ENCODE data around the gene TM4SF5.
A peak's percentile ranks its signal among the peaks of the same experiment; 100 is the strongest.

Gene TM4SF5

DNA sequence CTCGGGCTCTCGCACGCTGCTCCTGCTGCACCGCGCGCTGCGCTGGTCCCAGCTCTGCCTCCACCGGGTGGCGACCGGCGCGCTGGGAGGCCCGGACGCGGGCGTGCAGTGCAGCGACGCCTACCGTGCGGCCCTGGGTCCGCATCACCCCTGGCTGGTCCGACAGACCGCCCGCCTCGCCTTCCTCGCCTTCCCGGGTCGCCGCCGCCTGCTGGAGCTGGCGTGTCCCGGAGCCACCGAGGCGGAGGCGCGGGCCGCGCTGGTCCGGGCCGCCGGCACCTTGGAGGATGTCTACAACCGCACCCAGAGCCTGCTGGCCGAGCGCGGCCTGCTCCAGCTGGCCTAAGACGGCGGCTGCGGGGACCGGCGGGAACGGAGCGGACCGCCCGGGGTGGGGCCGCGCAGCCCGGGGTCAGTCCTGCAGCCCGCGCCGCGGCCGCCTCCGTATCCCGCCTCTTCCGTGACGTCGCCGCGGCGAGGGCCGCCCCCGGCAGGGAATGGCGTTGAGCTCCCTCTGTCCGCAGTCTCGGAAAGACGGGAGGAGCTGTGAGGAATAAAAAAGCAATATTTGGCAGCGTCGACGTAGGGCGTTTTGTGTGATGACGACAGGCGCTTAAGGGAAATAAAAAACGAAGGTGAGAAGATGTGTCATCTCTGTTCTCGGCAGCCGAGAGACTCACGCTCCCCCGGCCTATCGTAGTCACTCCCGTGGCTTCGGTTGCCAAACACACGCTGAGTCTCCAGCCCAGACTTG lies 18.4 kb downstream of the TM4SF5 start:
- TF ChIP-seq SPI1 (IDR thresholded peaks at IDR 0.05; ENCODE audit: borderline replicate concordance, low read depth): no peak
- TF ChIP-seq POLR2AphosphoS5 (IDR thresholded peaks at IDR 0.05; ENCODE audit: low read depth): peak; percentile 19; the same call in 1 of the 2 replicates
- peak; percentile 71 to 74 for DNase-seq (ENCODE audit: low read depth in 1 of 2, low spot score in 1 of 2)
- H3K27ac ChIP-seq (replicated peaks): no peak overlapping the region
- peak overlapping the region; percentile 42 for H3K4me3 ChIP-seq (replicated peaks; ENCODE audit: insufficient read depth, low read length)
- H3K27me3 ChIP-seq (ENCODE audit: insufficient read depth, poor library complexity, severe bottlenecking): peaks cover 13% of the 10 kb centered on the region

- DNase-seq (ENCODE audit: low read depth in 1 of 2, low spot score in 1 of 2): no peak
- TF ChIP-seq SPI1 (IDR thresholded peaks at IDR 0.05; ENCODE audit: borderline replicate concordance, low read depth) (no peak), CTCF (IDR thresholded peaks at IDR 0.05; ENCODE audit: insufficient read depth, low read length) (no peak), GABPA (IDR thresholded peaks at IDR 0.05; ENCODE audit: low read depth) (no peak), POLR2AphosphoS5 (IDR thresholded peaks at IDR 0.05; ENCODE audit: low read depth) (no peak)
- TF ChIP-seq, protein P1, sequence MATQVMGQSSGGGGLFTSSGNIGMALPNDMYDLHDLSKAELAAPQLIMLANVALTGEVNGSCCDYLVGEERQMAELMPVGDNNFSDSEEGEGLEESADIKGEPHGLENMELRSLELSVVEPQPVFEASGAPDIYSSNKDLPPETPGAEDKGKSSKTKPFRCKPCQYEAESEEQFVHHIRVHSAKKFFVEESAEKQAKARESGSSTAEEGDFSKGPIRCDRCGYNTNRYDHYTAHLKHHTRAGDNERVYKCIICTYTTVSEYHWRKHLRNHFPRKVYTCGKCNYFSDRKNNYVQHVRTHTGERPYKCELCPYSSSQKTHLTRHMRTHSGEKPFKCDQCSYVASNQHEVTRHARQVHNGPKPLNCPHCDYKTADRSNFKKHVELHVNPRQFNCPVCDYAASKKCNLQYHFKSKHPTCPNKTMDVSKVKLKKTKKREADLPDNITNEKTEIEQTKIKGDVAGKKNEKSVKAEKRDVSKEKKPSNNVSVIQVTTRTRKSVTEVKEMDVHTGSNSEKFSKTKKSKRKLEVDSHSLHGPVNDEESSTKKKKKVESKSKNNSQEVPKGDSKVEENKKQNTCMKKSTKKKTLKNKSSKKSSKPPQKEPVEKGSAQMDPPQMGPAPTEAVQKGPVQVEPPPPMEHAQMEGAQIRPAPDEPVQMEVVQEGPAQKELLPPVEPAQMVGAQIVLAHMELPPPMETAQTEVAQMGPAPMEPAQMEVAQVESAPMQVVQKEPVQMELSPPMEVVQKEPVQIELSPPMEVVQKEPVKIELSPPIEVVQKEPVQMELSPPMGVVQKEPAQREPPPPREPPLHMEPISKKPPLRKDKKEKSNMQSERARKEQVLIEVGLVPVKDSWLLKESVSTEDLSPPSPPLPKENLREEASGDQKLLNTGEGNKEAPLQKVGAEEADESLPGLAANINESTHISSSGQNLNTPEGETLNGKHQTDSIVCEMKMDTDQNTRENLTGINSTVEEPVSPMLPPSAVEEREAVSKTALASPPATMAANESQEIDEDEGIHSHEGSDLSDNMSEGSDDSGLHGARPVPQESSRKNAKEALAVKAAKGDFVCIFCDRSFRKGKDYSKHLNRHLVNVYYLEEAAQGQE (IDR thresholded peaks at IDR 0.05; ENCODE audit: insufficient replicate concordance, low read depth): no peak
These were observed 19.0 kb downstream of the TM4SF5 start for GRCh38 chr17:4790705-4791088.

GRCh38 chr17:4795168-4795567 lies 23.5 kb downstream of the TM4SF5 start:
- TF ChIP-seq, protein P1 (IDR thresholded peaks at IDR 0.05; ENCODE audit: insufficient replicate concordance, low read depth): no peak
- no peak for TF ChIP-seq SPI1 (IDR thresholded peaks at IDR 0.05; ENCODE audit: borderline replicate concordance, low read depth)
- no peak for TF ChIP-seq CTCF (IDR thresholded peaks at IDR 0.05; ENCODE audit: insufficient read depth, low read length)
- no peak for TF ChIP-seq GABPA (IDR thresholded peaks at IDR 0.05; ENCODE audit: low read depth)
- TF ChIP-seq POLR2AphosphoS5 (IDR thresholded peaks at IDR 0.05; ENCODE audit: low read depth): no peak
- Histone ChIP-seq H3K4me3 (replicated peaks; ENCODE audit: insufficient read depth, low read length) (no peak overlapping the region), H3K27ac (replicated peaks) (no peak overlapping the region; the same call in 1 of the 2 replicates), H3K27me3 (ENCODE audit: insufficient read depth, poor library complexity, severe bottlenecking) (no peaks in the 10 kb centered on the region)
- DNase-seq (ENCODE audit: low read depth in 1 of 2, low spot score in 1 of 2): no peak

More at GRCh38 chr17:4790705-4791088, 19.0 kb downstream of the TM4SF5 start:
- Histone ChIP-seq H3K27me3 (ENCODE audit: insufficient read depth, poor library complexity, severe bottlenecking) (peaks cover 8% of the 10 kb centered on the region), H3K4me3 (replicated peaks; ENCODE audit: insufficient read depth, low read length) (peak overlapping the region; percentile 42), H3K27ac (replicated peaks) (no peak overlapping the region)

DNA sequence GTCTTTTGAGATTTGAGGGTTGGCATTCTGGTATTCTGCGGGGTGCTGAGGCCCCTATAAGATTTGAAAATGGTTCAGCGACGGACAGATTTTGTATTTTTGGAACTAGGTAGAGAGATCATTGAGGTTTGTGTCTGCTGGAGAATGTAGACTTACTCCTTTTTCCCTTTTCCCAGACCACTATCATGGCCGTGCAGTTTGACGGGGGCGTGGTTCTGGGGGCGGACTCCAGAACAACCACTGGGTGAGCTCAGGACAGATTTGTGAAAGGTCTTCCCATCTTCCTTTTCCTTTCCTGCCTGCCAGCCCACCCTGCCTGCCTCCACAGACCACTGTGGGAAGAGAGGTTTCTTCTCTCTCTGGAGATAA lies 24.9 kb downstream of the TM4SF5 start:
- peak overlapping the region; percentile 91 for H3K4me3 ChIP-seq (replicated peaks; ENCODE audit: insufficient read depth, low read length)
- H3K27ac ChIP-seq (replicated peaks): peak overlapping the region; percentile 58
- no peaks in the 10 kb centered on the region for H3K27me3 ChIP-seq (ENCODE audit: insufficient read depth, poor library complexity, severe bottlenecking)
- TF ChIP-seq, protein P1 (IDR thresholded peaks at IDR 0.05; ENCODE audit: insufficient replicate concordance, low read depth): no peak
- TF ChIP-seq SPI1 (IDR thresholded peaks at IDR 0.05; ENCODE audit: borderline replicate concordance, low read depth) (no peak), CTCF (IDR thresholded peaks at IDR 0.05; ENCODE audit: insufficient read depth, low read length) (no peak)
- peak in 1 of 2 experiments; percentile 4 for DNase-seq (ENCODE audit: low read depth in 1 of 2, low spot score in 1 of 2)

All from HL-60 (cell line).